CD14-positive monocyte (primary cell): ENCODE measurements around the gene KDM1B. TPM values are rescaled to one million over a fixed set of nuclear protein-coding genes. Genes with fewer than 3 reads are reported as not detected.
A peak's percentile ranks its signal among the peaks of the same experiment; 100 is the strongest.

ENCODE experiments used
- DNase-seq, 3 donors: peaks; one replicate each; pipeline ENCODE4 v3.0.0-alpha.2; 2011 to 2022
- H2AFZ ChIP-seq: 2 replicates; pipeline ENCODE4 v1.6.0; 2012; ENCODE audit warnings: mild to moderate bottlenecking, low read depth, low read length, inconsistent platforms; ENCODE audit not compliant: insufficient read depth, poor library complexity, severe bottlenecking
- H3K27ac ChIP-seq, 2 donors: 1 replicate in 1 of 2; 2 replicates in 1 of 2; pipeline ENCODE4 v1.5.1; 2012 to 2013; ENCODE audit warnings: low read length in 2 of 2, control low read depth in 1 of 2, inconsistent platforms in 1 of 2, low read depth in 1 of 2, mild to moderate bottlenecking in 1 of 2
- H3K27me3 ChIP-seq, 2 donors: one replicate each; pipeline versions ENCODE4 v1.6.0 to v1.6.1; 2011 to 2013; ENCODE audit warnings: low read length in 2 of 2; ENCODE audit not compliant: control insufficient read depth in 2 of 2, insufficient read depth in 2 of 2
- H3K36me3 ChIP-seq, 2 donors: replicated peaks in 1 of 2; 1 replicate in 1 of 2; 2 replicates in 1 of 2; pipeline versions ENCODE4 v1.5.1 to v1.6.1; 2012 to 2013; ENCODE audit warnings: low read length in 2 of 2, control low read depth in 1 of 2, inconsistent platforms in 1 of 2, mild to moderate bottlenecking in 1 of 2; ENCODE audit not compliant: insufficient read depth in 2 of 2, control insufficient read depth in 1 of 2
- H3K4me1 ChIP-seq, 2 donors: 1 replicate in 1 of 2; 2 replicates in 1 of 2; pipeline versions ENCODE4 v1.5.1 to v1.6.1; 2012 to 2013; ENCODE audit warnings: low read length in 2 of 2, control low read depth in 1 of 2, inconsistent platforms in 1 of 2, mild to moderate bottlenecking in 1 of 2, moderate library complexity in 1 of 2; ENCODE audit not compliant: insufficient read depth in 2 of 2, control insufficient read depth in 1 of 2
- H3K4me2 ChIP-seq: replicated peaks from 2 replicates; pipeline ENCODE3; 2012; ENCODE audit warnings: low read length, moderate library complexity, mild to moderate bottlenecking; ENCODE audit not compliant: poor library complexity, severe bottlenecking; ENCODE audit errors: extremely low read depth
- H3K4me3 ChIP-seq, 3 experiments: fragments of 200-600 bp in 1 of 3; sonication (generic) in 1 of 3; replicated peaks in 1 of 3; 1 replicate in 2 of 3; 2 replicates in 1 of 3; pipeline ENCODE4 v1.5.1; 2011 to 2013; ENCODE audit warnings: low read length in 3 of 3, mild to moderate bottlenecking in 3 of 3, control low read depth in 2 of 3, low read depth in 2 of 3, inconsistent platforms in 1 of 3, moderate library complexity in 1 of 3
- H3K79me2 ChIP-seq: 2 replicates; pipeline ENCODE4 v1.6.0; 2012; ENCODE audit warnings: mild to moderate bottlenecking, control low read depth, inconsistent platforms, low read length, moderate library complexity; ENCODE audit not compliant: insufficient read depth
- H3K9ac ChIP-seq: 2 replicates; pipeline ENCODE4 v1.6.0; 2017; ENCODE audit warnings: low read length, mild to moderate bottlenecking; ENCODE audit not compliant: insufficient read depth, poor library complexity, severe bottlenecking
- H3K9me3 ChIP-seq, 2 donors: replicated peaks in 1 of 2; 1 replicate in 1 of 2; 2 replicates in 1 of 2; pipeline versions ENCODE4 v1.5.1 to v1.6.1; 2012 to 2013; ENCODE audit warnings: low read length in 2 of 2, control low read depth in 1 of 2; ENCODE audit not compliant: control insufficient read depth in 1 of 2, insufficient read depth in 1 of 2
- H4K20me1 ChIP-seq: 2 replicates; pipeline ENCODE4 v1.6.0; 2012; ENCODE audit warnings: mild to moderate bottlenecking, low read length, control low read depth, moderate library complexity; ENCODE audit not compliant: insufficient read depth
- H3K27ac Mint-ChIP-seq, 7 donors: one replicate each; pipeline ENCODE4 v1.8.0; 2020; ENCODE audit warnings: mild to moderate bottlenecking in 7 of 7, mixed read lengths in 7 of 7, moderate library complexity in 6 of 7, inconsistent platforms in 2 of 7
- H3K27me3 Mint-ChIP-seq, 3 donors: one replicate each; pipeline ENCODE4 v1.8.0; 2021 to 2022; ENCODE audit warnings: low read depth in 3 of 3, mild to moderate bottlenecking in 3 of 3, mixed read lengths in 3 of 3, moderate library complexity in 3 of 3, inconsistent platforms in 1 of 3
- H3K36me3 Mint-ChIP-seq, 2 donors: one replicate each; pipeline ENCODE4 v1.8.0; 2020; ENCODE audit warnings: mixed read lengths in 2 of 2, inconsistent platforms in 1 of 2, mild to moderate bottlenecking in 1 of 2
- H3K4me1 Mint-ChIP-seq: one replicate; pipeline ENCODE4 v1.8.0; 2020; ENCODE audit warnings: mild to moderate bottlenecking, mixed read lengths
- H3K4me3 Mint-ChIP-seq, 2 donors: one replicate each; pipeline ENCODE4 v1.8.0; 2020; ENCODE audit warnings: mild to moderate bottlenecking in 2 of 2, mixed read lengths in 2 of 2, moderate library complexity in 1 of 2
- H3K9me3 Mint-ChIP-seq, 7 donors: one replicate each; pipeline ENCODE4 v1.8.0; 2020 to 2022; ENCODE audit warnings: mixed read lengths in 7 of 7, mild to moderate bottlenecking in 6 of 7, moderate library complexity in 6 of 7, inconsistent platforms in 2 of 7
- WGBS: methylation state at CpG from one replicate; pipeline ENCODE4 v1.1.5; 2013; ENCODE audit warnings: missing lambda C conversion rate; ENCODE audit not compliant: insufficient coverage; 5-methylcytosine and 5-hydroxymethylcytosine counted together
- intact Hi-C, 2 donors: fragments of 100-400 bp; cut with micrococcal nuclease; formaldehyde crosslinking; loops; one replicate each; pipeline versions ENCODE4 v1.15.0 to v1.15.1; 2023
- polyA plus RNA-seq, 3 donors: library from polyadenylated mRNA; depleted of rRNA in 1 of 3; unstranded in 2 of 3; stranded (reverse) in 1 of 3; fragments of 300-500 nt in 2 of 3; fragments of >200 nt in 1 of 3; fragmentation: Illumina TruSeq in 2 of 3; gene quantifications; 1 replicate in 2 of 3; 2 replicates in 1 of 3; pipeline ENCODE4 v1.2.3, GENCODE V29; 2012 to 2021
- TF ChIP-seq, protein P1 (sequence below): fragments of 200-600 bp; IDR thresholded peaks from one replicate; pipeline ENCODE4 v1.8.0; 2022; ENCODE audit warnings: antibody characterized with exemption, mild to moderate bottlenecking

Gene KDM1B
- polyA plus RNA-seq, 3 donors = 4.4 to 50.8 (median 24.1) TPM

GRCh38 chr6:18265787-18266522 is 110.7 kb downstream of the KDM1B start:
- Histone ChIP-seq H3K27ac (no peak overlapping the region), H2AFZ (peak overlapping the region; percentile 84), H3K4me3 (no peak overlapping the region), H3K9ac (no peak overlapping the region), H4K20me1 (peaks cover 19% of the 10 kb centered on the region), H3K9me3 (peaks cover 0 to 6% of the 10 kb centered on the region in 2 donors), H3K27me3 (no peaks in the 10 kb centered on the region), H3K4me1 (peaks cover 26 to 29% of the 10 kb centered on the region in 2 donors), H3K79me2 (peaks cover 40% of the 10 kb centered on the region), H3K36me3 (peaks cover 0 to 2% of the 10 kb centered on the region in 2 donors), H3K4me2 (no peak overlapping the region)
- TF ChIP-seq, protein P1, sequence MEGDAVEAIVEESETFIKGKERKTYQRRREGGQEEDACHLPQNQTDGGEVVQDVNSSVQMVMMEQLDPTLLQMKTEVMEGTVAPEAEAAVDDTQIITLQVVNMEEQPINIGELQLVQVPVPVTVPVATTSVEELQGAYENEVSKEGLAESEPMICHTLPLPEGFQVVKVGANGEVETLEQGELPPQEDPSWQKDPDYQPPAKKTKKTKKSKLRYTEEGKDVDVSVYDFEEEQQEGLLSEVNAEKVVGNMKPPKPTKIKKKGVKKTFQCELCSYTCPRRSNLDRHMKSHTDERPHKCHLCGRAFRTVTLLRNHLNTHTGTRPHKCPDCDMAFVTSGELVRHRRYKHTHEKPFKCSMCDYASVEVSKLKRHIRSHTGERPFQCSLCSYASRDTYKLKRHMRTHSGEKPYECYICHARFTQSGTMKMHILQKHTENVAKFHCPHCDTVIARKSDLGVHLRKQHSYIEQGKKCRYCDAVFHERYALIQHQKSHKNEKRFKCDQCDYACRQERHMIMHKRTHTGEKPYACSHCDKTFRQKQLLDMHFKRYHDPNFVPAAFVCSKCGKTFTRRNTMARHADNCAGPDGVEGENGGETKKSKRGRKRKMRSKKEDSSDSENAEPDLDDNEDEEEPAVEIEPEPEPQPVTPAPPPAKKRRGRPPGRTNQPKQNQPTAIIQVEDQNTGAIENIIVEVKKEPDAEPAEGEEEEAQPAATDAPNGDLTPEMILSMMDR = no peak
- no peak for DNase-seq
- H3K4me3 Mint-ChIP-seq = no peak overlapping the region
- peaks cover 8 to 11% of the 10 kb centered on the region in 2 donors for H3K36me3 Mint-ChIP-seq
- H3K9me3 Mint-ChIP-seq = peaks cover 0 to 8% (median 3%) of the 10 kb centered on the region in 7 donors
- H3K27ac Mint-ChIP-seq = peak overlapping the region in 3 of 7 donors; percentile 14 to 64 (median 29)
- 98% methylated on average over 9 of the region's 14 CpGs for WGBS
- H3K27me3 Mint-ChIP-seq = peaks cover 0 to 3% (median 0%) of the 10 kb centered on the region in 3 donors
- intact Hi-C loops = loop anchor here (5.0 to 10.0 kb wide), 4 partner anchors 59 to 236 kb away; partner anchors contain the start of genes KDM1B (in 1 of the 2), RNF144B (in 1 of the 2) and TPMT (in 1 of the 2)
- H3K4me1 Mint-ChIP-seq = peaks cover 31% of the 10 kb centered on the region

GRCh38 chr6:18266523-18266912 is 111.3 kb downstream of the KDM1B start:
- no peak overlapping the region for H3K4me3 Mint-ChIP-seq
- intact Hi-C loops = loop anchor here (5.0 to 10.0 kb wide), 4 partner anchors 58 to 236 kb away; partner anchors contain the start of genes KDM1B (in 1 of the 2), RNF144B (in 1 of the 2) and TPMT (in 1 of the 2)
- DNase-seq = no peak

More at GRCh38 chr6:18266523-18266912, 111.3 kb downstream of the KDM1B start:
- WGBS = 97% methylated on average over 10 of the region's 11 CpGs
- H3K4me1 ChIP-seq = peaks cover 21 to 23% of the 10 kb centered on the region in 2 donors
- H2AFZ ChIP-seq = no peak overlapping the region
- no peak overlapping the region for H3K4me3 ChIP-seq
- peaks cover 0 to 6% of the 10 kb centered on the region in 2 donors for H3K9me3 ChIP-seq
- peaks cover 13% of the 10 kb centered on the region for H4K20me1 ChIP-seq
- H3K27ac Mint-ChIP-seq = no peak overlapping the region
- H3K9ac ChIP-seq = no peak overlapping the region
- H3K27me3 ChIP-seq = no peaks in the 10 kb centered on the region
- peaks cover 0 to 8% (median 3%) of the 10 kb centered on the region in 7 donors for H3K9me3 Mint-ChIP-seq
- H3K4me1 Mint-ChIP-seq = peaks cover 25% of the 10 kb centered on the region
- H3K27me3 Mint-ChIP-seq = peaks cover 0 to 3% (median 0%) of the 10 kb centered on the region in 3 donors
- H3K79me2 ChIP-seq = peaks cover 34% of the 10 kb centered on the region
- H3K4me2 ChIP-seq = no peak overlapping the region
- peaks cover 0 to 2% of the 10 kb centered on the region in 2 donors for H3K36me3 ChIP-seq
- H3K27ac ChIP-seq = no peak overlapping the region
- H3K36me3 Mint-ChIP-seq = peaks cover 6 to 7% of the 10 kb centered on the region in 2 donors
- TF ChIP-seq, protein P1 = no peak
